BE2C (cell line): ENCODE data around the gene L3MBTL2.

Experiments
- DNase-seq: peaks from one replicate; pipeline ENCODE4 v3.0.0-alpha.2; 2020
- H3K27me3 ChIP-seq: fragments of 250-450 bp; sonication (Bioruptor Pico); 2 replicates; pipeline ENCODE4 v1.5.1; 2020; ENCODE audit warnings: mild to moderate bottlenecking
- H3K36me3 ChIP-seq: fragments of 250-450 bp; sonication (Bioruptor Pico); 2 replicates; pipeline ENCODE4 v1.5.1; 2020; ENCODE audit warnings: mild to moderate bottlenecking
- H3K4me1 ChIP-seq: fragments of 250-450 bp; sonication (Bioruptor Pico); 2 replicates; pipeline ENCODE4 v1.5.1; 2020
- H3K4me3 ChIP-seq: 2 replicates; pipeline ENCODE4 v1.5.1; 2011; ENCODE audit warnings: low read depth, low read length
- H3K9me3 ChIP-seq: fragments of 250-450 bp; sonication (Bioruptor Pico); 2 replicates; pipeline ENCODE4 v1.5.1; 2020
- TF ChIP-seq, protein P1 (sequence below): IDR thresholded peaks from 2 replicates; pipeline ENCODE4 v1.5.1; 2012; ENCODE audit warnings: mild to moderate bottlenecking, low read depth, low read length

Gene L3MBTL2

DNA sequence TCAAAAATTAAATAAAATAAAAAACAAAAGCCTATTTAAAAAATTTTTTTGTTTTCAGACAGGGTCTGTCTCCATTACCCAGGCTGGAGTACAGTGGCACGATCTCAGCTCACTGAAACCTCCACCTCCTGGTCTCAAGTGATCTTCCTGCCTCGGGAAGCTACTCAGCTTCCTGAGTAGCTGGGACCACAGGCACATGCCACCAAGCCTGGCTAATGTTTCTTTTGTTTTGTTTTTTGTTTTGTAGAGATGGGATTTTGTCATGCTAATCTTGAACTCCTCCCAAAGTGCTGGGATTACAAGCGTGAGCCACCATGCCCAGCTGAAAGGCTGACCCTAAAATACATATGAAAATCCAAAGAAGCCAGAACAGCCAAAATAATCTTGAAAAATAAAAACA lies 20.4 kb upstream of the L3MBTL2 start:
- TF ChIP-seq, protein P1, sequence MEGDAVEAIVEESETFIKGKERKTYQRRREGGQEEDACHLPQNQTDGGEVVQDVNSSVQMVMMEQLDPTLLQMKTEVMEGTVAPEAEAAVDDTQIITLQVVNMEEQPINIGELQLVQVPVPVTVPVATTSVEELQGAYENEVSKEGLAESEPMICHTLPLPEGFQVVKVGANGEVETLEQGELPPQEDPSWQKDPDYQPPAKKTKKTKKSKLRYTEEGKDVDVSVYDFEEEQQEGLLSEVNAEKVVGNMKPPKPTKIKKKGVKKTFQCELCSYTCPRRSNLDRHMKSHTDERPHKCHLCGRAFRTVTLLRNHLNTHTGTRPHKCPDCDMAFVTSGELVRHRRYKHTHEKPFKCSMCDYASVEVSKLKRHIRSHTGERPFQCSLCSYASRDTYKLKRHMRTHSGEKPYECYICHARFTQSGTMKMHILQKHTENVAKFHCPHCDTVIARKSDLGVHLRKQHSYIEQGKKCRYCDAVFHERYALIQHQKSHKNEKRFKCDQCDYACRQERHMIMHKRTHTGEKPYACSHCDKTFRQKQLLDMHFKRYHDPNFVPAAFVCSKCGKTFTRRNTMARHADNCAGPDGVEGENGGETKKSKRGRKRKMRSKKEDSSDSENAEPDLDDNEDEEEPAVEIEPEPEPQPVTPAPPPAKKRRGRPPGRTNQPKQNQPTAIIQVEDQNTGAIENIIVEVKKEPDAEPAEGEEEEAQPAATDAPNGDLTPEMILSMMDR, result no peak
- Histone ChIP-seq H3K27me3 (no peaks in the 10 kb centered on the region), H3K36me3 (peaks cover 10% of the 10 kb centered on the region), H3K9me3 (no peaks in the 10 kb centered on the region), H3K4me1 (no peaks in the 10 kb centered on the region), H3K4me3 (no peak overlapping the region)
- no peak for DNase-seq

DNA sequence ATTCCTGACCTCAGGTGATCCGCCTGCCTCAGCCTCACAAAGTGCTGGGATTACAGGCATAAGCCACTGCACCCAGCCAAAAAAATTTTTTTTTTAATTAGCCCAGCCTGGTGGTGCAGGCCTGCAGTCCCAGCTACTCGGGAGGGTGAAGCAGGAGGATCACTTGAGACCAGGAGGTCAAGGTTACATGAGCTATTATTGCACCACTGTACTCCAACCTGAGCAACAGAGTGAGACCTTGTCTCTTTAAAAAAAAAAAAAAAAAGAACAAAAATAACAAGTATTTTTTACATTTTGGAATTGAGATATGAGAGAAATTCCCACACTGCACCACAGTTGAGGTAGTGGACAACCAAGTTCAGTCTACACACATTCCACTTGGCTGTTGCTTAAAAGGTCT lies 13.6 kb upstream of the L3MBTL2 start:
- Histone ChIP-seq H3K4me3 (no peak overlapping the region), H3K4me1 (no peaks in the 10 kb centered on the region), H3K36me3 (no peaks in the 10 kb centered on the region), H3K27me3 (no peaks in the 10 kb centered on the region), H3K9me3 (no peaks in the 10 kb centered on the region)
- TF ChIP-seq, protein P1, result no peak
- DNase-seq, result no peak

DNA sequence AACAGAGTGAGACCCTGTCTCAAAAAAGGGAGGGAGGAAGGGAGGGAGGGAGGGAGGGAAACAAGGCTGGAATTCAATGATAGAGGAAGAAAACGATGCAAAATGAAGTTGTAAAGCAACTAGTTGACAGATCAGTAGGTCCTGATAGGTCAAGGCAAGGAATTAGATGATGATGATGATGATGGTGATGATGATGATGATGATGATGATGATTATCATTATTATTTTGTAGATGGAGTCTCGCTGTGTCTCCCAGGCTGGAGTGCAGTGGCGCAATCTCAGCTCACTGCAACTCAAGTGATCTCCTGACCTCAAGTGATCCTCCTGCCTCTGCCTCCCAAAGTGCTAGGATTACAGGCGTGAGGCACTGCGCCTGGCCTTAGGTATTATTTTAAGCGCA lies 11.3 kb upstream of the L3MBTL2 start:
- H3K27me3 ChIP-seq, result no peaks in the 10 kb centered on the region
- H3K4me1 ChIP-seq, result peaks cover 2% of the 10 kb centered on the region; the same call in 1 of the 2 replicates
- no peaks in the 10 kb centered on the region for H3K36me3 ChIP-seq
- H3K4me3 ChIP-seq, result no peak overlapping the region
- DNase-seq, result no peak
- TF ChIP-seq, protein P1, result no peak
- H3K9me3 ChIP-seq, result no peaks in the 10 kb centered on the region

DNA sequence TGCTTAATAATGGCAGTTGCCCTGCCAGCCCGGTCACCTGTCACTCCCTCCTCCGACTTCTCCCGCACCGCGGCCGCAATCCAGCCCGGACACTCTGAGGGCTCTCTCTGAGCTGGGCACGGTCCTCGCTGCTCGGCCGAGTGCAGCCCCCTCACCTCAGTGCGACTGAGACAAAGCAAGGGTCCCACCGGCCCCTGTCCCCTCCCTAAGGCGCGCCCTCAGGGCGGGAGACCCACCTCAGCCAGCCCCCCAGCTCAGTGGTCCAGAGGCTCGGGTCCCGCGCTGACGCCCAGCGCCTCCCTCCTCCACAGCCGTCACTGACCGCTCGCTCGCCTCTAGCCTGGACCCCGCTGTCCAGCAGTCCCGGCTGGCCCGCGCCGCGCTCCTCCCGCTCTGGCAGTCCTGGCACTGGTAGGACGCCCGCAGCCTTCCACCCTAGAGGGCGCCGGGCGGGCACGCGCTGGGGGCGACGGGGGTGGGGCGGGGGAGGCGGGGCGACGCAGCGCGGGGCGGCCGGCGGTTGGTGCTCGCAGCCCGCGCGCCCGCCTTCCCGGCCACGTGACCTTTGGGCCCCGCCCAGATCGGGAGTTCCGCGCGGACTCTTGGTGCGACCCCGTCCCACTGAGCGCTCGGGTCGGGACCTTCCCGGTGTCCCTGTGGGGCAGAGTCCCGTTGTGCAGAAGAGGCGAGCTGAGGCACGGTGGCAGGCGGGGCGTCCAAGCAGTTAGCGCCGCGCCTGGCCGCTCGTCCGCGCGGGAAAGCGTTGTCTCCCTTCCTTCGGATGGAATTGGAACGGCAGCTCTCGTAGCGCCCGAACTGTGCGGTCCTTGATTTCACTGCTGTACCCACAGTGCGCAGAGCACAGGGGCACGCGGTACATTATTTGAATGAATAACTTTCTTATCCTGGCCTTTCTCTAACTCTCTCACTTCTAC lies 7.8 kb upstream of the L3MBTL2 start:
- peak; percentile 93 for DNase-seq
- H3K27me3 ChIP-seq, result no peaks in the 10 kb centered on the region; the same call in 1 of the 2 replicates
- peaks cover 2% of the 10 kb centered on the region; the same call in 1 of the 2 replicates for H3K4me1 ChIP-seq
- H3K4me3 ChIP-seq, result peak overlapping the region; percentile 75
- H3K9me3 ChIP-seq, result no peaks in the 10 kb centered on the region
- H3K36me3 ChIP-seq, result no peaks in the 10 kb centered on the region
- TF ChIP-seq, protein P1, result no peak

DNA sequence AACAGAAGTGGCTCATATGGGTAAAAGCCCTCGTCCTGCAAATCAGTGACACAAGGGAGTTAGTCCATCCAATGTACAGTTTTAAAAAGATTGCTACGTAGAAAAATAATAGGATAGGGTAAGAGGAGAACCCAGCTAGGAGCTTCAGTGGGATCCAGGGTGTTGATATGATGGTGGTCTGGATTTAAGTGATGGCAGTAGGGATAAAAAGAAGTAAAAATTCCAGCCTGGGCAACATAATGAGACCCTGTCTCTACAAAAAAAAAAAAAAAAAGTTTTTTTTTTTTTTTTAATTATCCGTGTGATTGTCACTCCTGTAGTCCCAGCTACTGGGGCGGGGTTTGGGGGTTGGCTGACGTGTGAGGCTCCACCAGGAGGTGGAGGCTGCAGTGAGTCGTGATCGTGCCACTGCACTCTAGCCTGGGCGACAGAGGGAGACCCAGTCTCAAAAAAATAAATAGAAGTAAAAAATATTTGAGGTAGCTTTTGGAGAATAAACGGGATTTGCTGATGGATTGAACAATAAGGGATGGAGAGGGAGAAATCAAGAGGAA lies 7.0 kb upstream of the L3MBTL2 start:
- TF ChIP-seq, protein P1, result peak; percentile 18
- H3K27me3 ChIP-seq, result no peaks in the 10 kb centered on the region; the same call in 1 of the 2 replicates
- no peaks in the 10 kb centered on the region for H3K9me3 ChIP-seq
- DNase-seq, result peak; percentile 62
- no peaks in the 10 kb centered on the region for H3K36me3 ChIP-seq
- peak overlapping the region; percentile 75 for H3K4me3 ChIP-seq
- peaks cover 2% of the 10 kb centered on the region; the same call in 1 of the 2 replicates for H3K4me1 ChIP-seq

DNA sequence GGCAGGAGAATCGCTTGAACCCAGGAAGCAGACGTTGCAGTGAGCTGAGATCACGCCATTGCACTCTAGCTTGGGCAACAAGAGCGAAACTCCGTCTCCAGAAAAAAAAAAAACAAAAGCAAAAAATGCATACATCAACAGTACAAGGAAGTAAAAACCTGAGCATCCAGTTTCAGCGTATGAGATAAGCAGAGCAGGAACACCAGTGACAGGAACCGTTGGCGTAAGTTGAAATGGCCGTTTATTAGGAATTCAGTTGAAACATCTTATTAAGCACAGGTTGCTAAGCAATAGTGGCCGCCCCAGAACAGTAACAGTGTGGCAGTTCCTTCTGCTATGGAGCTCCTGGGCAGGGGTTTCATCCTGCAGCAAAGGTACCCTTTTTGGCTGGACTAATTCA lies 4.0 kb upstream of the L3MBTL2 start:
- Histone ChIP-seq H3K27me3 (no peaks in the 10 kb centered on the region; the same call in 1 of the 2 replicates), H3K4me3 (no peak overlapping the region), H3K36me3 (no peaks in the 10 kb centered on the region), H3K4me1 (peaks cover 2% of the 10 kb centered on the region; the same call in 1 of the 2 replicates), H3K9me3 (no peaks in the 10 kb centered on the region)
- TF ChIP-seq, protein P1, result no peak
- no peak for DNase-seq
